IMR-90 (cell line): Measurements from ENCODE around the gene PFN2. TPM values are rescaled to one million over a fixed set of nuclear protein-coding genes. Genes with fewer than 3 reads are reported as not detected.
A peak's percentile ranks its signal among the peaks of the same experiment; 100 is the strongest.

Experiments
- ATAC-seq: fragments of 200-7000 bp; cut with Tn5 transposase; 2 replicates; pipeline ENCODE4 v1.9.1; 2020; ENCODE audit warnings: low read depth, mild to moderate bottlenecking, moderate library complexity
- BruUV-seq: library from RNA; stranded (reverse); fragments of 400-500 nt; replicated peaks from 2 replicates; lab custom pipeline; 2021; lab: Mats Ljungman, UMichigan
- CTCF ChIA-PET: fragments of 300-600 bp; formaldehyde crosslinking; extraction: SDS; loops from one replicate; lab custom pipeline; 2021; ENCODE audit warnings: antibody characterized with exemption; lab: Yijun Ruan, JAX
- POLR2A ChIA-PET: fragments of 300-600 bp; sonication (Branson Sonifier 250); formaldehyde crosslinking; loops from one replicate; lab custom pipeline; 2022; ENCODE audit warnings: antibody characterized with exemption; ENCODE audit not compliant: unreplicated experiment; lab: Charles Lee
- DNase-seq: peaks from one replicate; pipeline ENCODE4 v3.0.0; 2013
- H2AFZ ChIP-seq: replicated peaks from 2 replicates; pipeline ENCODE3; 2013; ENCODE audit warnings: low read length, mild to moderate bottlenecking; ENCODE audit not compliant: poor library complexity
- H2AK5ac ChIP-seq: 2 replicates; pipeline ENCODE4 v1.6.1; 2013; ENCODE audit warnings: low read depth, low read length, inconsistent platforms
- H2AK9ac ChIP-seq: replicated peaks from 2 replicates; pipeline ENCODE3; 2013; ENCODE audit warnings: mild to moderate bottlenecking, low read depth, low read length, moderate library complexity; ENCODE audit not compliant: poor library complexity
- H2BK120ac ChIP-seq: 2 replicates; pipeline ENCODE4 v1.6.1; 2013; ENCODE audit warnings: low read depth, low read length, inconsistent platforms
- H2BK15ac ChIP-seq: 3 replicates; pipeline ENCODE4 v1.6.1; 2013; ENCODE audit warnings: low read depth, low read length, inconsistent platforms
- H2BK20ac ChIP-seq: 2 replicates; pipeline ENCODE4 v1.6.1; 2013; ENCODE audit warnings: low read depth, mild to moderate bottlenecking, inconsistent platforms, low read length, moderate library complexity
- H2BK5ac ChIP-seq: 2 replicates; pipeline ENCODE4 v1.6.1; 2013; ENCODE audit warnings: mild to moderate bottlenecking, low read depth, low read length, inconsistent platforms; ENCODE audit not compliant: poor library complexity, severe bottlenecking
- H3K14ac ChIP-seq: replicated peaks from 2 replicates; pipeline ENCODE4 v1.6.1; 2013; ENCODE audit warnings: low read depth, low read length, inconsistent platforms
- H3K18ac ChIP-seq: 2 replicates; pipeline ENCODE4 v1.6.1; 2013; ENCODE audit warnings: low read depth, low read length, control low read depth
- H3K23ac ChIP-seq: 2 replicates; pipeline ENCODE4 v1.6.1; 2013; ENCODE audit warnings: low read depth, low read length, inconsistent platforms
- H3K27ac ChIP-seq: 2 replicates; pipeline ENCODE4 v1.5.1; 2013; ENCODE audit warnings: mild to moderate bottlenecking, control low read depth, low read length; ENCODE audit not compliant: insufficient read depth
- H3K27me3 ChIP-seq: 2 replicates; pipeline ENCODE4 v1.6.1; 2013; ENCODE audit warnings: low read length; ENCODE audit not compliant: control insufficient read depth, insufficient read depth
- H3K36me3 ChIP-seq: 2 replicates; pipeline ENCODE4 v1.6.1; 2013; ENCODE audit warnings: low read length, mixed read lengths; ENCODE audit not compliant: control insufficient read depth, insufficient read depth
- H3K4ac ChIP-seq: 2 replicates; pipeline ENCODE4 v1.6.1; 2013; ENCODE audit warnings: low read depth, low read length, inconsistent platforms
- H3K4me1 ChIP-seq: 2 replicates; pipeline ENCODE4 v1.6.1; 2013; ENCODE audit warnings: low read length, mixed read lengths; ENCODE audit not compliant: control insufficient read depth, insufficient read depth
- H3K4me2 ChIP-seq: 2 replicates; pipeline ENCODE4 v1.6.1; 2013; ENCODE audit warnings: low read depth, mild to moderate bottlenecking, control low read depth, low read length, moderate library complexity
- H3K4me3 ChIP-seq: 2 replicates; pipeline ENCODE4 v1.5.1; 2013; ENCODE audit warnings: low read depth, mild to moderate bottlenecking, control low read depth, low read length, moderate library complexity; ENCODE audit not compliant: insufficient read depth
- H3K56ac ChIP-seq: 2 replicates; pipeline ENCODE4 v1.6.1; 2013; ENCODE audit warnings: low read length, inconsistent platforms; ENCODE audit not compliant: insufficient read depth; ENCODE audit errors: extremely low read depth
- H3K79me1 ChIP-seq, 2 experiments: 2 replicates each; pipeline ENCODE4 v1.6.1; 2013; ENCODE audit warnings: low read length in 2 of 2, inconsistent platforms in 1 of 2, low read depth in 1 of 2
- H3K9ac ChIP-seq: 2 replicates; pipeline ENCODE4 v1.6.1; 2013; ENCODE audit warnings: low read depth, low read length, control low read depth
- H3K9me1 ChIP-seq: 2 replicates; pipeline ENCODE4 v1.6.1; 2013; ENCODE audit warnings: low read length, inconsistent platforms; ENCODE audit not compliant: insufficient read depth
- H3K9me3 ChIP-seq: 2 replicates; pipeline ENCODE4 v1.6.1; 2013; ENCODE audit warnings: low read length; ENCODE audit not compliant: control insufficient read depth, insufficient read depth
- H4K20me1 ChIP-seq: 2 replicates; pipeline ENCODE4 v1.6.1; 2013; ENCODE audit warnings: low read length, inconsistent platforms; ENCODE audit not compliant: insufficient read depth
- H4K5ac ChIP-seq: 2 replicates; pipeline ENCODE4 v1.6.1; 2013; ENCODE audit warnings: mild to moderate bottlenecking, low read depth, low read length, control low read depth
- H4K8ac ChIP-seq, 2 experiments: 2 replicates each; pipeline ENCODE4 v1.6.1; 2013; ENCODE audit warnings: low read depth in 2 of 2, low read length in 2 of 2, control low read depth in 1 of 2, inconsistent platforms in 1 of 2
- H4K91ac ChIP-seq: 2 replicates; pipeline ENCODE4 v1.6.1; 2013; ENCODE audit warnings: low read depth, low read length, inconsistent platforms; ENCODE audit not compliant: insufficient read depth
- BHLHE40 ChIP-seq: fragments of 150-350 bp; IDR thresholded peaks from 2 replicates; pipeline ENCODE4 v1.6.1; 2016; ENCODE audit warnings: mild to moderate bottlenecking, low read depth, low read length
- CEBPB ChIP-seq: IDR thresholded peaks from 2 replicates; pipeline ENCODE4 v1.6.1; 2012; ENCODE audit warnings: low read depth, low read length, improper control_type of control experiment
- dilution Hi-C: fragments of 300-500 bp; cut with HindIII; formaldehyde crosslinking; loops from one replicate; pipeline ENCODE4 v1.14.3; 2018; ENCODE audit warnings: low sequenced_read_pairs; ENCODE audit not compliant: unreplicated experiment
- in situ Hi-C: fragments of 300-500 bp; cut with MboI; formaldehyde crosslinking; loops from 3 replicates; pipeline ENCODE4 v1.14.3; 2019; ENCODE audit warnings: low sequenced_read_pairs, inconsistent platforms, mixed read lengths
- intact Hi-C: fragments of 100-400 bp; cut with micrococcal nuclease; formaldehyde crosslinking; loops from 2 replicates; pipeline ENCODE4 v1.10.0; 2022
- polyA plus RNA-seq, 3 experiments: library from polyadenylated mRNA; depleted of rRNA; stranded (reverse); fragments of >200 nt; gene quantifications; 2 replicates each; pipeline ENCODE4 v1.2.3, GENCODE V29; 2012; ENCODE audit warnings: low replicate concordance in 1 of 3
- total RNA-seq: library from RNA; depleted of rRNA; stranded (reverse); fragments of >200 nt; gene quantifications from 2 replicates; pipeline ENCODE4 v1.2.3, GENCODE V29; 2012

The PFN2 gene
- total and polyA plus RNA-seq, 2 of the 4 experiments (the other 2 are of a cell fraction), result 256 to 444 TPM

DNA sequence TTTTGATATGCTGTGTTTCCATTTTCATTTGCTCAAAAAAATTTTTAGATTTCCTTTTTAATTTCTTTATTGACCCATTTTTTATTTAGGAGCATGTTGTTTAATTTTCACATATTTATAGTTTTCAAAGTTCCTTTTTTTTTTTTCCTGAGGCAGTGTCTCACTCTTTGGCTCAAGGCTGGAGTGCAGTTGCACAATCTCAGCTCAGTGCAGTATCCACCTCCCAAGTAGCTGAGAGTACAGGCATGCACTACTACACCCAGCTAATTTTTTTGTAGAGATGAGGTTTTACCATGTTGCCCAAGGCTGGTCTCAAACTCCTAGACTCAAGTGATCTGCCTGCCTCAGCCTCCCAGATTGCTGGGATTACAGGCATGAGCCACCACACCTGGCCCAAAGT lies 36.2 kb downstream of the PFN2 start:
- DNase-seq (peak; percentile 85), ATAC-seq (peak; percentile 91)
- no peak overlapping the region for H3K4ac ChIP-seq
- POLR2A ChIA-PET, result no interaction called here
- H3K36me3 ChIP-seq, result 0 out of 2 replicates have a peak, but pooled peaks cover 2% of the 10 kb centered on the region
- no peak overlapping the region for H3K18ac ChIP-seq
- intact Hi-C loops, result loop anchor here (10.0 kb wide), 1 partner anchor 580 kb away; no protein-coding TSS in a partner anchor
- TF ChIP-seq BHLHE40 (no peak), CEBPB (peak; percentile 97)
- no peaks in the 10 kb centered on the region for H3K27me3 ChIP-seq
- H2AFZ ChIP-seq, result no peak overlapping the region
- H3K9me3 ChIP-seq, result peaks cover 3% of the 10 kb centered on the region; the same call in 1 of the 2 replicates
- no peaks in the 10 kb centered on the region; the same call in 1 of the 2 replicates for H4K20me1 ChIP-seq
- peaks cover 7 to 13% of the 10 kb centered on the region in 2 experiments; a peak in 3 of 4 replicates for H3K79me1 ChIP-seq
- H3K4me2 ChIP-seq, result no peak overlapping the region
- no peak overlapping the region for H2BK5ac ChIP-seq
- no peak overlapping the region for H3K56ac ChIP-seq
- H3K9ac ChIP-seq, result no peak overlapping the region
- H3K23ac ChIP-seq, result no peak overlapping the region
- H2AK5ac ChIP-seq, result no peak overlapping the region
- H3K4me3 ChIP-seq, result no peak overlapping the region
- in situ Hi-C loops, result loop anchor here (10.0 kb wide), 1 partner anchor 570 kb away; no protein-coding TSS in a partner anchor
- no peak overlapping the region for H3K14ac ChIP-seq
- no peak overlapping the region for H4K8ac ChIP-seq
- H2BK120ac ChIP-seq, result no peak overlapping the region
- no peak overlapping the region for H4K5ac ChIP-seq
- H2AK9ac ChIP-seq, result no peak overlapping the region
- no peaks in the 10 kb centered on the region for H3K9me1 ChIP-seq
- no peak overlapping the region for H2BK20ac ChIP-seq
- CTCF ChIA-PET, result no interaction called here
- H2BK15ac ChIP-seq, result no peak overlapping the region
- H3K4me1 ChIP-seq, result no peaks in the 10 kb centered on the region
- BruUV-seq, result no TSS peak
- dilution Hi-C loops, result no loop called here
- no peak overlapping the region for H4K91ac ChIP-seq
- no peak overlapping the region for H3K27ac ChIP-seq
